ENCODE data around the gene FAM98C.

DNA sequence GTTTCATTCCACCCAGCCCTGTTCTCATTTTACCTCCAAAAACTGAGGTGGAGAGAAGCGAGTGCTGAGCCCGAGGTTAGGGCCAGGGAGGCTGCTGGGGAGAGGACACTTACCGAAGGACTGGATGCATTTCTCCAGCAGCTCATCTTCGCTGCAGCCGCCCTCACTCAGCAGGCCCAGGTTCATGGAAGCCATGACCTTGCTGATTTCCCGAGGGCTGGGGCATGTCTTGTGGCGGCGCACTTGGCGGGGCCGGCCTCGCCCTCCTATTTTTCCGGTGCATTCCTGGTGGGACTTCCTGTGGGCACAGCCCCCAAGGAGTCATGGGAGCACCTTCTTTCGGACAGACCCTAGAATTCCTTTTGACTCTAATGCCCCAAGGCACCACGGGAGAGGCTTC, 19.0 kb downstream of the FAM98C start:
- TF ChIP-seq, protein P1, sequence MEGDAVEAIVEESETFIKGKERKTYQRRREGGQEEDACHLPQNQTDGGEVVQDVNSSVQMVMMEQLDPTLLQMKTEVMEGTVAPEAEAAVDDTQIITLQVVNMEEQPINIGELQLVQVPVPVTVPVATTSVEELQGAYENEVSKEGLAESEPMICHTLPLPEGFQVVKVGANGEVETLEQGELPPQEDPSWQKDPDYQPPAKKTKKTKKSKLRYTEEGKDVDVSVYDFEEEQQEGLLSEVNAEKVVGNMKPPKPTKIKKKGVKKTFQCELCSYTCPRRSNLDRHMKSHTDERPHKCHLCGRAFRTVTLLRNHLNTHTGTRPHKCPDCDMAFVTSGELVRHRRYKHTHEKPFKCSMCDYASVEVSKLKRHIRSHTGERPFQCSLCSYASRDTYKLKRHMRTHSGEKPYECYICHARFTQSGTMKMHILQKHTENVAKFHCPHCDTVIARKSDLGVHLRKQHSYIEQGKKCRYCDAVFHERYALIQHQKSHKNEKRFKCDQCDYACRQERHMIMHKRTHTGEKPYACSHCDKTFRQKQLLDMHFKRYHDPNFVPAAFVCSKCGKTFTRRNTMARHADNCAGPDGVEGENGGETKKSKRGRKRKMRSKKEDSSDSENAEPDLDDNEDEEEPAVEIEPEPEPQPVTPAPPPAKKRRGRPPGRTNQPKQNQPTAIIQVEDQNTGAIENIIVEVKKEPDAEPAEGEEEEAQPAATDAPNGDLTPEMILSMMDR (IDR thresholded peaks at IDR 0.05), result no peak
- TF ChIP-seq GABPA (IDR thresholded peaks at IDR 0.05; ENCODE audit: low read depth) (no peak), NRF1 (IDR thresholded peaks at IDR 0.05; ENCODE audit: low read depth, low read length) (no peak), MAX (IDR thresholded peaks at IDR 0.05; ENCODE audit: low read depth) (no peak), RAD21 (IDR thresholded peaks at IDR 0.05; ENCODE audit: low read length) (no peak), POLR2AphosphoS5 (IDR thresholded peaks at IDR 0.05; ENCODE audit: low read depth, low read length) (no peak), SIN3A (IDR thresholded peaks at IDR 0.05; ENCODE audit: borderline replicate concordance, low read depth, low read length) (no peak), EZH2phosphoT487 (IDR thresholded peaks at IDR 0.05; ENCODE audit: borderline replicate concordance, low read depth) (no peak), TCF12 (IDR thresholded peaks at IDR 0.05) (no peak), TAF1 (IDR thresholded peaks at IDR 0.05; ENCODE audit: borderline replicate concordance, low read depth, low read length) (no peak), JUND (IDR thresholded peaks at IDR 0.05) (no peak), EP300 (IDR thresholded peaks at IDR 0.05; ENCODE audit: borderline replicate concordance in 1 of 2, low read depth in 1 of 2, low read length in 1 of 2) (no peak), SMC3 (IDR thresholded peaks at IDR 0.05; ENCODE audit: low read depth, low read length) (no peak)
- TF ChIP-seq, protein P2, sequence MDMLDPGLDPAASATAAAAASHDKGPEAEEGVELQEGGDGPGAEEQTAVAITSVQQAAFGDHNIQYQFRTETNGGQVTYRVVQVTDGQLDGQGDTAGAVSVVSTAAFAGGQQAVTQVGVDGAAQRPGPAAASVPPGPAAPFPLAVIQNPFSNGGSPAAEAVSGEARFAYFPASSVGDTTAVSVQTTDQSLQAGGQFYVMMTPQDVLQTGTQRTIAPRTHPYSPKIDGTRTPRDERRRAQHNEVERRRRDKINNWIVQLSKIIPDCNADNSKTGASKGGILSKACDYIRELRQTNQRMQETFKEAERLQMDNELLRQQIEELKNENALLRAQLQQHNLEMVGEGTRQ (IDR thresholded peaks at IDR 0.05; ENCODE audit: borderline replicate concordance, low read depth, low read length), result no peak
